GM23248 (cell line): ENCODE results near the gene USP32.

Experiments
- EZH2 ChIP-seq: fragments of 200-600 bp; sonication (generic); IDR thresholded peaks from 2 replicates; pipeline ENCODE4 v1.6.1; 2018; ENCODE audit warnings: antibody characterized with exemption, mild to moderate bottlenecking; ENCODE audit not compliant: insufficient read depth, poor library complexity, severe bottlenecking
- EZH2phosphoT487 ChIP-seq: fragments of 200-600 bp; sonication (generic); IDR thresholded peaks from 2 replicates; pipeline ENCODE4 v1.6.1; 2018; ENCODE audit warnings: antibody characterized with exemption, moderate library complexity, mild to moderate bottlenecking, low read depth; ENCODE audit not compliant: insufficient read depth

DNA sequence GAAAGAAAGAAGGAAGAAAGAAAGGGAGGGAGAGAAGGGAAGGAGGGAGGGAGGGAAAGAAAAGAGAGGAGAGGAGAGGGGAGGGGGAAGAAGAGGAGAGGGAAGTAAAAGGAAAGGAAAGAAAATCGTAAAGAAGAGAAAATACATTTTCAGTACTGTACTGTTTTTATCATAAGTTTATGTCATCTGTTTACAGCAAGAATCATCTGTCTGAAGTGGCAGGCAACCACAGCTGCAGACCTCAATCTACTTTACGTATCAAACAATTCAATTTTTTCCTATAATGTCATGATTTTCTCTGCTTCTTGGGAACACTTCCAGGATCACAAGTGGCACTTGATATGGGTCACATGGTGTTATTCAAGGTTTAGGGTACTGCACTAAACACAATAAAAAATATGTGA lies 58.3 kb downstream of the USP32 start:
- TF ChIP-seq EZH2: no peak
- TF ChIP-seq EZH2phosphoT487: no peak
